ENCODE measurements around the gene C2.

DNA sequence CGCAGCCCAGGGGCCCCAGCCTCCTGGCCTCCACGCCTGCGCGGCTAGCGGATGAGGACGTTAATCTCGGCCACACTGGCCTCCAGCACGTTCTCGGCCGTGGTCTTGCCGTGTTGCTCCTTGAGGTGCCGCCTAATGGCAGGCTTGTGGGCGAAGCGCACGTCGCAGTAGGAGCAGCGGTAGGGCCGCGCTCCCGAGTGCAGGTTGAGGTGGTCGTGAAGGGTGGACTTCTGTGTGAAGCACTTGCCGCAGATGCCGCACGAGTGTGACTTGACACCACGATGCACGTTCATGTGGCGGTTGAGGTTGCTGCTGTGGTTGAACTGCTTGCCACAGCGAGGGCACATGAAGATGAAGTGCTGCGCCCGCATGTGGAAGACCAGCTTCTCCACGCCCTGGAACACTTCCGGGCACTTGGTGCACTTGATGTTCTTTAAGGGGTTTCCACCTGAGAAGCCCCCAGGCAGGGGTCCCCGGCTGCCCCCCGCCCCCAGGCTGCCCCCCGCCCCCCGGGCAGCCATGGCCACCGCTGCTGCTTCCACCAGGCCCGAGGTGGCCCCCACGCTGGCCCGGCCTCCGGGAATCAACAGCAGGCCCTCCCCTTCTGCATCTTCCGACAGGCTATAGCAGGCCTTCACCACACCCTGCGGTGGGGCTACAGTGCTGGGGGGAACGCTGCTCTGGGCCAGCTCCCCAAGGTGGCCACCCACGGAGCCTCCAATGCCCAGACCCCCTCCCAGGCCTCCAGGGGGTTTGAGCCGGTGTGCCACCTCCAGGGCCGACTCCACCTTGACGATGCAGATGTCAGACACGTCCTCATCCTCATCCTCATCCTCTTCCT is 27.4 kb upstream of the C2 start:
- TF ChIP-seq, protein P1, sequence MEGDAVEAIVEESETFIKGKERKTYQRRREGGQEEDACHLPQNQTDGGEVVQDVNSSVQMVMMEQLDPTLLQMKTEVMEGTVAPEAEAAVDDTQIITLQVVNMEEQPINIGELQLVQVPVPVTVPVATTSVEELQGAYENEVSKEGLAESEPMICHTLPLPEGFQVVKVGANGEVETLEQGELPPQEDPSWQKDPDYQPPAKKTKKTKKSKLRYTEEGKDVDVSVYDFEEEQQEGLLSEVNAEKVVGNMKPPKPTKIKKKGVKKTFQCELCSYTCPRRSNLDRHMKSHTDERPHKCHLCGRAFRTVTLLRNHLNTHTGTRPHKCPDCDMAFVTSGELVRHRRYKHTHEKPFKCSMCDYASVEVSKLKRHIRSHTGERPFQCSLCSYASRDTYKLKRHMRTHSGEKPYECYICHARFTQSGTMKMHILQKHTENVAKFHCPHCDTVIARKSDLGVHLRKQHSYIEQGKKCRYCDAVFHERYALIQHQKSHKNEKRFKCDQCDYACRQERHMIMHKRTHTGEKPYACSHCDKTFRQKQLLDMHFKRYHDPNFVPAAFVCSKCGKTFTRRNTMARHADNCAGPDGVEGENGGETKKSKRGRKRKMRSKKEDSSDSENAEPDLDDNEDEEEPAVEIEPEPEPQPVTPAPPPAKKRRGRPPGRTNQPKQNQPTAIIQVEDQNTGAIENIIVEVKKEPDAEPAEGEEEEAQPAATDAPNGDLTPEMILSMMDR (conservative IDR thresholded peaks at IDR 0.05): no peak
- no peak for TF ChIP-seq EZH2 (IDR thresholded peaks at IDR 0.05; ENCODE audit: low read depth)

All from PC-9 (cell line).